GM23248 (cell line): Measurements from ENCODE around the gene SRGAP2B.
"Not testable (repeated sequence)": the region's sequence is repeated elsewhere in the genome, so short reads cannot be mapped to it uniquely, and the experiment has no call there.

Source experiments
- EZH2 ChIP-seq: fragments of 200-600 bp; sonication (generic); IDR thresholded peaks from 2 replicates; pipeline ENCODE4 v1.6.1; 2018; ENCODE audit warnings: antibody characterized with exemption, mild to moderate bottlenecking; ENCODE audit not compliant: insufficient read depth, poor library complexity, severe bottlenecking
- EZH2phosphoT487 ChIP-seq: fragments of 200-600 bp; sonication (generic); IDR thresholded peaks from 2 replicates; pipeline ENCODE4 v1.6.1; 2018; ENCODE audit warnings: antibody characterized with exemption, moderate library complexity, mild to moderate bottlenecking, low read depth; ENCODE audit not compliant: insufficient read depth

DNA sequence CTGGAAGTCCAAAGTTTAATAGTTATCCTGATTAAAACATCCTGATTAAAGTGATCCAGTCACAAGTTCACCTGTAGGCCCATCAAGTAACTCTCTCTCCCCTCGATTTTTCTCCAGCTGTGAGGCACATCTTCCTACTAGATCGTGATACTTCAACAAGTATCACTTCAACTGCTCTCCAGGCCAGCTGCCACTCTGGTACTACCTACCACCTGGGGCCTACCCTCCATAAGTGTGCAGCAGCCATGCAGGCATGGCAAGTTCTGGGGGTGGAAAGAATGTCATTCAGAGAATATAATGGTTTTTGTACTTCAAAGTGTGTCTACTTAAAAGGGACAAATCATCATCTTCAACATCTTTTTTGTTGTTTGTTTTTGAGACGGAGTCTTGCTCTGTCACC lies 14.9 kb downstream of the SRGAP2B start:
- not testable (repeated sequence) for TF ChIP-seq EZH2, EZH2phosphoT487
